ENCODE measurements around the gene ETV6. TPM values are rescaled to one million over a fixed set of nuclear protein-coding genes. Genes with fewer than 3 reads are reported as not detected.

Gene ETV6
- polyA plus RNA-seq, 3 donors = 6.8 to 45.1 (median 11.7) TPM

DNA sequence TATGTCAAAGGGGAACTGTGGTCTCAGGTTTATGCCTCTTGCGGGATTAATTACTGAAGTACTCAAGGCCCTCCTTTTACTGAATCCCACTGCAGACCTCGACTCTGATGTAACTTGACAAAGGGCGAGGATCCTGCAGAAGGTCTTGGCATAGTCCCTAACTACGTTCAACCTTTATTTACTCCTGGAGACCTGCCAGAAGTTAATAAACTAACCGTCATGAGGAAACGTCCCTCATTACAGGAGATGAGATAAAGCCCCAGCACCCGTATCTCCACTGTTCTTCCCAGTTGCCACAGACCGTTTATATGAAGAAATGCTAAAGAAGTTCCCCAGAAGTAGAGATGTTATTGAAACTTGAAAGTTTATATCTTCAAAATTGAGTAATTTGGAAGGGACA, 190.9 kb downstream of the ETV6 start:
- H3K9me3 ChIP-seq (replicated peaks in 1 of 2; ENCODE audit: control insufficient read depth in 1 of 2, insufficient read depth in 1 of 2, low read length in 2 of 2) = no peaks in the 10 kb centered on the region
- intact Hi-C loops (cut with micrococcal nuclease) = loop anchor here in 1 of 2 donors (5.0 kb wide), 1 partner anchor 42 kb away; no protein-coding TSS in a partner anchor
- Mint-ChIP-seq H3K9me3 (peaks cover 0 to 4% (median 0%) of the 10 kb centered on the region in 7 donors), H3K27me3 (ENCODE audit: low read depth in 3 of 3) (no peaks in the 10 kb centered on the region), H3K4me1 (peaks cover 59% of the 10 kb centered on the region), H3K27ac (peak overlapping the region; percentile 94 to 98 (median 97)), H3K4me3 (no peak overlapping the region), H3K36me3 (peaks cover 48 to 68% of the 10 kb centered on the region in 2 donors)
- peak overlapping the region in 1 of 2 donors; percentile 92 for H3K27ac ChIP-seq (ENCODE audit: low read depth in 1 of 2, low read length in 2 of 2)
- H3K4me2 ChIP-seq (replicated peaks; ENCODE audit: extremely low read depth, low read length, poor library complexity, severe bottlenecking) = peak overlapping the region; percentile 49
- 46% methylated on average over 3 of the region's 8 CpGs for WGBS (ENCODE audit: insufficient coverage)
- no peak overlapping the region for H2AFZ ChIP-seq (ENCODE audit: insufficient read depth, low read depth, low read length, poor library complexity, severe bottlenecking)
- peaks cover 5% of the 10 kb centered on the region for H4K20me1 ChIP-seq (ENCODE audit: insufficient read depth, low read length)
- H3K9ac ChIP-seq (ENCODE audit: insufficient read depth, low read length, poor library complexity, severe bottlenecking) = no peak overlapping the region
- peaks cover 26 to 45% of the 10 kb centered on the region in 2 donors for H3K36me3 ChIP-seq (replicated peaks in 1 of 2; ENCODE audit: control insufficient read depth in 1 of 2, insufficient read depth in 2 of 2, low read length in 2 of 2)
- peak overlapping the region in 1 of 3 experiments; percentile 41 for H3K4me3 ChIP-seq (replicated peaks in 1 of 3; ENCODE audit: low read depth in 2 of 3, low read length in 3 of 3)
- H3K27me3 ChIP-seq (ENCODE audit: control insufficient read depth in 2 of 2, insufficient read depth in 2 of 2, low read length in 2 of 2) = no peaks in the 10 kb centered on the region
- DNase-seq = no peak
- H3K79me2 ChIP-seq (ENCODE audit: insufficient read depth, low read length) = peaks cover 84% of the 10 kb centered on the region
- H3K4me1 ChIP-seq (ENCODE audit: control insufficient read depth in 1 of 2, insufficient read depth in 2 of 2, low read length in 2 of 2) = peaks cover 57 to 60% of the 10 kb centered on the region in 2 donors
- TF ChIP-seq, protein P1, sequence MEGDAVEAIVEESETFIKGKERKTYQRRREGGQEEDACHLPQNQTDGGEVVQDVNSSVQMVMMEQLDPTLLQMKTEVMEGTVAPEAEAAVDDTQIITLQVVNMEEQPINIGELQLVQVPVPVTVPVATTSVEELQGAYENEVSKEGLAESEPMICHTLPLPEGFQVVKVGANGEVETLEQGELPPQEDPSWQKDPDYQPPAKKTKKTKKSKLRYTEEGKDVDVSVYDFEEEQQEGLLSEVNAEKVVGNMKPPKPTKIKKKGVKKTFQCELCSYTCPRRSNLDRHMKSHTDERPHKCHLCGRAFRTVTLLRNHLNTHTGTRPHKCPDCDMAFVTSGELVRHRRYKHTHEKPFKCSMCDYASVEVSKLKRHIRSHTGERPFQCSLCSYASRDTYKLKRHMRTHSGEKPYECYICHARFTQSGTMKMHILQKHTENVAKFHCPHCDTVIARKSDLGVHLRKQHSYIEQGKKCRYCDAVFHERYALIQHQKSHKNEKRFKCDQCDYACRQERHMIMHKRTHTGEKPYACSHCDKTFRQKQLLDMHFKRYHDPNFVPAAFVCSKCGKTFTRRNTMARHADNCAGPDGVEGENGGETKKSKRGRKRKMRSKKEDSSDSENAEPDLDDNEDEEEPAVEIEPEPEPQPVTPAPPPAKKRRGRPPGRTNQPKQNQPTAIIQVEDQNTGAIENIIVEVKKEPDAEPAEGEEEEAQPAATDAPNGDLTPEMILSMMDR (IDR thresholded peaks at IDR 0.05) = no peak

DNA sequence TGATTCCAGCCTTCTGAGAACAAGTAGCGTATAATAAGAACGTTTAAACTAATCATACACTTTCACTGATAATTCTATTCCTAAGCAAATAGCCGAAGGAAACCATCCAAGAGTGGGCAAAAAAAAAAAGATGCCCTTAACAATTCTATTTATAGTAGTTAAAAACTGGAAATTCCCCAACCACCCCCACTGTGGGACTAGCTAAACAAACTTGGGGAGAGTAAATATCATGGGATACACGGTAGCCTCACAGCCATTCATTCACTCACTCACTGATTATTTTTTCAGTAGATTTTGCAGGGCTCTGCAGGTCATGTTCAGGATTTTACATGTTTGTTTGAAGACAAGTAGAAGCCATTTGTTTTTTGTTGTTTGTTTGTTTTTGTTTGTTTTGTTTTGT, 197.0 kb downstream of the ETV6 start:
- peaks cover 26% of the 10 kb centered on the region for H4K20me1 ChIP-seq (ENCODE audit: insufficient read depth, low read length)
- Mint-ChIP-seq H3K27ac (peak overlapping the region in 2 of 7 donors; percentile 10 to 40), H3K36me3 (peaks cover 79 to 89% of the 10 kb centered on the region in 2 donors), H3K9me3 (peaks cover 0 to 4% (median 0%) of the 10 kb centered on the region in 7 donors), H3K27me3 (ENCODE audit: low read depth in 3 of 3) (no peaks in the 10 kb centered on the region), H3K4me3 (no peak overlapping the region), H3K4me1 (peaks cover 4% of the 10 kb centered on the region)
- no peak overlapping the region for H3K4me2 ChIP-seq (replicated peaks; ENCODE audit: extremely low read depth, low read length, poor library complexity, severe bottlenecking)
- no peaks in the 10 kb centered on the region for H3K27me3 ChIP-seq (ENCODE audit: control insufficient read depth in 2 of 2, insufficient read depth in 2 of 2, low read length in 2 of 2)
- no peaks in the 10 kb centered on the region for H3K4me1 ChIP-seq (ENCODE audit: control insufficient read depth in 1 of 2, insufficient read depth in 2 of 2, low read length in 2 of 2)
- no peak overlapping the region for H3K27ac ChIP-seq (ENCODE audit: low read depth in 1 of 2, low read length in 2 of 2)
- H3K36me3 ChIP-seq (replicated peaks in 1 of 2; ENCODE audit: control insufficient read depth in 1 of 2, insufficient read depth in 2 of 2, low read length in 2 of 2) = peaks cover 48 to 100% of the 10 kb centered on the region in 2 donors
- H3K9ac ChIP-seq (ENCODE audit: insufficient read depth, low read length, poor library complexity, severe bottlenecking) = no peak overlapping the region
- TF ChIP-seq, protein P1 (IDR thresholded peaks at IDR 0.05) = no peak
- peaks cover 96% of the 10 kb centered on the region for H3K79me2 ChIP-seq (ENCODE audit: insufficient read depth, low read length)
- DNase-seq = no peak
- WGBS (ENCODE audit: insufficient coverage) = no CpG with 5 or more reads among the region's 4 CpGs
- no peaks in the 10 kb centered on the region for H3K9me3 ChIP-seq (replicated peaks in 1 of 2; ENCODE audit: control insufficient read depth in 1 of 2, insufficient read depth in 1 of 2, low read length in 2 of 2)
- H2AFZ ChIP-seq (ENCODE audit: insufficient read depth, low read depth, low read length, poor library complexity, severe bottlenecking) = no peak overlapping the region
- intact Hi-C loops (cut with micrococcal nuclease) = no loop called here
- no peak overlapping the region for H3K4me3 ChIP-seq (replicated peaks in 1 of 3; ENCODE audit: low read depth in 2 of 3, low read length in 3 of 3)

Data from CD14-positive monocyte (primary cell).